Endothelial cell (in vitro differentiated cells): Measurements from ENCODE around the gene GLRX5. TPM values are rescaled to one million over a fixed set of nuclear protein-coding genes. Genes with fewer than 3 reads are reported as not detected.

ENCODE experiments used
- DNase-seq: peaks from one replicate; pipeline ENCODE4 v3.0.0; 2021; ENCODE audit warnings: low spot score
- H3K27ac Mint-ChIP-seq: one replicate; pipeline ENCODE4 v1.8.0; 2021; ENCODE audit warnings: mixed read lengths, inconsistent platforms; ENCODE audit not compliant: unreplicated experiment
- H3K27me3 Mint-ChIP-seq: one replicate; pipeline ENCODE4 v1.8.0; 2021; ENCODE audit warnings: mild to moderate bottlenecking, moderate library complexity, mixed read lengths, inconsistent platforms; ENCODE audit not compliant: unreplicated experiment
- H3K36me3 Mint-ChIP-seq: one replicate; pipeline ENCODE4 v1.8.0; 2021; ENCODE audit warnings: mild to moderate bottlenecking, low read depth, mixed read lengths, inconsistent platforms; ENCODE audit not compliant: unreplicated experiment
- H3K4me1 Mint-ChIP-seq: one replicate; pipeline ENCODE4 v1.8.0; 2021; ENCODE audit warnings: mild to moderate bottlenecking, mixed read lengths, inconsistent platforms; ENCODE audit not compliant: unreplicated experiment
- H3K4me3 Mint-ChIP-seq: one replicate; pipeline ENCODE4 v1.8.0; 2021; ENCODE audit warnings: mild to moderate bottlenecking, mixed read lengths, inconsistent platforms; ENCODE audit not compliant: unreplicated experiment
- H3K9me3 Mint-ChIP-seq: one replicate; pipeline ENCODE4 v1.8.0; 2021; ENCODE audit warnings: mixed read lengths, inconsistent platforms; ENCODE audit not compliant: unreplicated experiment
- total RNA-seq: library from RNA; stranded (reverse); fragmentation: NEBNext Ultra II Directional; extraction: Animal tissue kit (Norgen Biotek cat#: 25700); gene quantifications from one replicate; pipeline ENCODE4 v1.2.1, GENCODE V29; 2021; ENCODE audit not compliant: unreplicated experiment
- TF ChIP-seq, protein P1 (sequence below): fragments of 200-600 bp; sonication (generic); IDR thresholded peaks from one replicate; pipeline ENCODE4 v1.5.0; 2021; ENCODE audit warnings: antibody characterized with exemption; ENCODE audit not compliant: unreplicated experiment

GLRX5 gene
- total RNA-seq, 1 donor from 2014 or later, result 40.3 TPM

GRCh38 chr14:95553141-95553540 lies 18.3 kb downstream of the GLRX5 start:
- Mint-ChIP-seq H3K4me1 (peaks cover 6% of the 10 kb centered on the region), H3K36me3 (peaks cover 5% of the 10 kb centered on the region), H3K9me3 (no peaks in the 10 kb centered on the region), H3K27ac (no peak overlapping the region), H3K4me3 (no peak overlapping the region), H3K27me3 (peaks cover 6% of the 10 kb centered on the region)
- no peak for DNase-seq
- TF ChIP-seq, protein P1, sequence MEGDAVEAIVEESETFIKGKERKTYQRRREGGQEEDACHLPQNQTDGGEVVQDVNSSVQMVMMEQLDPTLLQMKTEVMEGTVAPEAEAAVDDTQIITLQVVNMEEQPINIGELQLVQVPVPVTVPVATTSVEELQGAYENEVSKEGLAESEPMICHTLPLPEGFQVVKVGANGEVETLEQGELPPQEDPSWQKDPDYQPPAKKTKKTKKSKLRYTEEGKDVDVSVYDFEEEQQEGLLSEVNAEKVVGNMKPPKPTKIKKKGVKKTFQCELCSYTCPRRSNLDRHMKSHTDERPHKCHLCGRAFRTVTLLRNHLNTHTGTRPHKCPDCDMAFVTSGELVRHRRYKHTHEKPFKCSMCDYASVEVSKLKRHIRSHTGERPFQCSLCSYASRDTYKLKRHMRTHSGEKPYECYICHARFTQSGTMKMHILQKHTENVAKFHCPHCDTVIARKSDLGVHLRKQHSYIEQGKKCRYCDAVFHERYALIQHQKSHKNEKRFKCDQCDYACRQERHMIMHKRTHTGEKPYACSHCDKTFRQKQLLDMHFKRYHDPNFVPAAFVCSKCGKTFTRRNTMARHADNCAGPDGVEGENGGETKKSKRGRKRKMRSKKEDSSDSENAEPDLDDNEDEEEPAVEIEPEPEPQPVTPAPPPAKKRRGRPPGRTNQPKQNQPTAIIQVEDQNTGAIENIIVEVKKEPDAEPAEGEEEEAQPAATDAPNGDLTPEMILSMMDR, result no peak

GRCh38 chr14:95555053-95555452 lies 20.2 kb downstream of the GLRX5 start:
- TF ChIP-seq, protein P1, result no peak
- Mint-ChIP-seq H3K27me3 (peaks cover 2% of the 10 kb centered on the region), H3K27ac (no peak overlapping the region), H3K4me3 (no peak overlapping the region), H3K4me1 (peaks cover 3% of the 10 kb centered on the region), H3K9me3 (no peaks in the 10 kb centered on the region), H3K36me3 (peaks cover 5% of the 10 kb centered on the region)
- no peak for DNase-seq

DNA sequence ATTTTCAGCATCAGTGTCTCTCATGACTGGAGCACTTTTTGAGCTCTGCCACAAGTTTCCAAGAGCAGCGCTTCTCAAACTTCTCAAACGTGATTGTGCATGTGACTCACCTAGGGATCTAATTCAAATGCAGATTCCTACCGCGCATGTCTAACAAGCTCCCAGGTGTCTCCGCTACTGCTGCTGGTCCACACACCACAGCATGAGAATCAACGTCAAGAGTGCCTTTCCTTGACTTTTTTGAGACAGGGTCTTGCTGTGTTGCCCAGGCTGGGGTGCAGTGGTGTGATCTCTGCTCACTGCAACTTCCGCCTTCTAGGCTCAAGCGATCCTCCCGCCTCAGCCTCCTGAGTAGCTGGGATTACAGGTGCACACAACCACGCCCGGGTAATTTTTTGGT lies 22.4 kb downstream of the GLRX5 start:
- H3K4me3 Mint-ChIP-seq, result no peak overlapping the region
- no peaks in the 10 kb centered on the region for H3K4me1 Mint-ChIP-seq
- no peaks in the 10 kb centered on the region for H3K9me3 Mint-ChIP-seq
- no peak for DNase-seq
- peaks cover 5% of the 10 kb centered on the region for H3K27me3 Mint-ChIP-seq
- no peak overlapping the region for H3K27ac Mint-ChIP-seq
- TF ChIP-seq, protein P1, result no peak
- H3K36me3 Mint-ChIP-seq, result no peaks in the 10 kb centered on the region

DNA sequence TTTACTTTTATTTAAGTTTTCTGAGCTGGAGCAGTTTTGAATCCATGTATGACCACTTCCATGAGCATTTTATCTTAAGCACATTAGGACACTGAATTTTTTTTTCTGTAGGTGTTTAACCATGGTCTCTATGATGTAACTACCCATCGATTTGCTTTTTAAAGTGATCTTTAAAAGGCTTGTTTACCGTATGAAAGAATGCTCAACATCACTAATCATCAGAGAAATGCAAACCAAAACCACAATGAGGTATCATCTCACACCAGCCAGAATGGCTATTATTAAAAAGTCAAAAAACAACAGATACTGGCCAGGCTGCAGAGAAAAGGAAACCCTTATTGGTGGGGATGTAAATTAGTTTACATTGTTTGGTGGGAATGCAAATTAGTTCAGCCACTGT lies 23.0 kb downstream of the GLRX5 start:
- TF ChIP-seq, protein P1, result no peak
- H3K27me3 Mint-ChIP-seq, result peaks cover 5% of the 10 kb centered on the region
- no peak overlapping the region for H3K4me3 Mint-ChIP-seq
- no peaks in the 10 kb centered on the region for H3K4me1 Mint-ChIP-seq
- no peaks in the 10 kb centered on the region for H3K9me3 Mint-ChIP-seq
- no peak for DNase-seq
- no peaks in the 10 kb centered on the region for H3K36me3 Mint-ChIP-seq
- H3K27ac Mint-ChIP-seq, result no peak overlapping the region

GRCh38 chr14:95559203-95559602 lies 24.4 kb downstream of the GLRX5 start:
- Mint-ChIP-seq H3K4me3 (no peak overlapping the region), H3K27me3 (peaks cover 3% of the 10 kb centered on the region), H3K9me3 (no peaks in the 10 kb centered on the region), H3K36me3 (no peaks in the 10 kb centered on the region), H3K4me1 (no peaks in the 10 kb centered on the region), H3K27ac (no peak overlapping the region)
- DNase-seq, result no peak
- TF ChIP-seq, protein P1, result no peak
